ENCODE measurements around the gene VTA1. TPM values are rescaled to one million over a fixed set of nuclear protein-coding genes. Genes with fewer than 3 reads are reported as not detected.

Gene VTA1
- total RNA-seq, 1 donor from 2014 or later: 33.3 TPM

- DNase-seq (ENCODE audit: low spot score): no peak
Measured at GRCh38 chr6:142266060-142266459, 119.0 kb downstream of the VTA1 start.

- no peak for DNase-seq (ENCODE audit: low spot score)
Measured at GRCh38 chr6:142271476-142271875, 124.4 kb downstream of the VTA1 start.

Other genes with a start within 250 kb of the VTA1 start
- not detected for gene GJE1, start 14.3 kb upstream of the VTA1 start, total RNA-seq
- not detected for gene NMBR, start 141 bp upstream of the VTA1 start, total RNA-seq
- 13.9 TPM for gene ADGRG6, start 154.7 kb downstream of the VTA1 start, total RNA-seq

Data from mucosa of gallbladder (tissue), 1 donor.